ENCODE data around the gene SHD.

DNA sequence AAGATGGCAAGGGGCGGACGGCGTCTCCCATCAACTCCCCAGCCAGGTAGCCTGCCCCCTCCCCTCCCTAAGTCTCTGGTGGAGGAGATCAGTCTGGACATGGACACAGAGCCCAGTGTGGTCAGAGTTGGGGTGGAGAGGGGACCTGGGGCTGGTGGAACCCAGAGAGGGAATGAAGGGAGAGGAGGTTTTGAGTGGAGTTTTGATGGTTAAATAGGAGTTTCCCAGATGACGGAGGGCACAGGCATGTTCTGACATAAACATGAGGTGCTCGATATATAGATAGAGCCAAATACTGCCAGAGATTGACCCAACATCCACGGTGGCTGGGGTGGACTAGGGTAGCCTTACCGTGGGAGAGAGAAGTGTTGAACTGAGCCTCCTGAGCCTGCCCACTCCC, 39.4 kb downstream of the SHD start:
- TF ChIP-seq CTCF (conservative IDR thresholded peaks at IDR 0.05): no peak
- TF ChIP-seq EZH2 (IDR thresholded peaks at IDR 0.05; ENCODE audit: low read depth): no peak
